ENCODE measurements around the gene ITIH5.

- no peak for TF ChIP-seq CTCF (IDR thresholded peaks at IDR 0.05)
- TF ChIP-seq EP300 (IDR thresholded peaks at IDR 0.05) = no peak
- TF ChIP-seq POLR2A (IDR thresholded peaks at IDR 0.05; ENCODE audit: low read depth) = no peak
- TF ChIP-seq POLR2AphosphoS5 (IDR thresholded peaks at IDR 0.05) = no peak
These were observed 70.4 kb downstream of the ITIH5 start for GRCh38 chr10:7596356-7596755.
